HepG2 (cell line): Measurements from ENCODE around the gene PIKFYVE. TPM values are rescaled to one million over a fixed set of nuclear protein-coding genes. Genes with fewer than 3 reads are reported as not detected.

Experiments
- ARNT2 ChIP-seq: sonication (generic); formaldehyde crosslinking; IDR thresholded peaks from 2 replicates; pipeline ENCODE4 v1.8.0; 2022; ENCODE audit warnings: mild to moderate bottlenecking, low read depth, missing genetic modification reagents, moderate library complexity
- ETS1 ChIP-seq: sonication (generic); formaldehyde crosslinking; IDR thresholded peaks from 2 replicates; pipeline ENCODE4 v1.4.0; 2020; ENCODE audit warnings: missing genetic modification reagents
- IRF2 ChIP-seq: IDR thresholded peaks from 2 replicates; pipeline ENCODE4 v1.6.1; 2018; ENCODE audit warnings: missing genetic modification reagents, missing compliant biosample characterization
- KLF16 ChIP-seq, 2 experiments: sonication (generic) in 1 of 2; formaldehyde crosslinking in 1 of 2; IDR thresholded peaks; 2 replicates each; pipeline versions ENCODE4 v1.6.1 to v1.8.0; 2016 to 2023; ENCODE audit warnings: missing genetic modification reagents in 2 of 2, missing compliant biosample characterization in 1 of 2
- NFKBIZ ChIP-seq: IDR thresholded peaks from 2 replicates; pipeline ENCODE4 v1.6.1; 2018; ENCODE audit warnings: missing genetic modification reagents, missing compliant biosample characterization
- PRMT3 ChIP-seq: sonication (generic); formaldehyde crosslinking; IDR thresholded peaks from 2 replicates; pipeline ENCODE4 v1.8.1; 2022; ENCODE audit warnings: low read depth, mild to moderate bottlenecking, moderate library complexity, missing genetic modification reagents, borderline replicate concordance
- RELA ChIP-seq: sonication (generic); formaldehyde crosslinking; IDR thresholded peaks from 2 replicates; pipeline ENCODE4 v1.4.0; 2020; ENCODE audit warnings: missing genetic modification reagents
- RFX5 ChIP-seq: IDR thresholded peaks from 2 replicates; pipeline ENCODE4 v1.6.1; 2011; ENCODE audit warnings: low read depth, low read length, improper control_type of control experiment
- SP5 ChIP-seq: IDR thresholded peaks from 2 replicates; pipeline ENCODE4 v1.6.1; 2016; ENCODE audit warnings: low read depth, borderline replicate concordance
- UBTF ChIP-seq: sonication (generic); formaldehyde crosslinking; IDR thresholded peaks from 2 replicates; pipeline ENCODE4 v1.4.0; 2020; ENCODE audit warnings: mild to moderate bottlenecking, missing genetic modification reagents
- YY1 ChIP-seq: IDR thresholded peaks from 2 replicates; pipeline ENCODE4 v1.6.1; 2011; ENCODE audit warnings: low read length, low read depth, moderate library complexity, mild to moderate bottlenecking; ENCODE audit not compliant: insufficient read depth, insufficient replicate concordance
- ZBTB25 ChIP-seq: IDR thresholded peaks from 2 replicates; pipeline ENCODE4 v1.6.1; 2018; ENCODE audit warnings: missing genetic modification reagents
- ZBTB46 ChIP-seq: sonication (generic); formaldehyde crosslinking; IDR thresholded peaks from 2 replicates; pipeline ENCODE4 v1.4.0; 2020; ENCODE audit warnings: mild to moderate bottlenecking, missing genetic modification reagents, borderline replicate concordance
- ZBTB49 ChIP-seq: sonication (generic); formaldehyde crosslinking; IDR thresholded peaks from 2 replicates; pipeline ENCODE4 v1.4.0; 2020; ENCODE audit warnings: missing genetic modification reagents, borderline replicate concordance
- ZNF253 ChIP-seq: sonication (generic); formaldehyde crosslinking; IDR thresholded peaks from 2 replicates; pipeline ENCODE4 v1.8.0; 2022; ENCODE audit warnings: mild to moderate bottlenecking, missing genetic modification reagents, borderline replicate concordance
- ZNF276 ChIP-seq: sonication (generic); formaldehyde crosslinking; IDR thresholded peaks from 2 replicates; pipeline ENCODE4 v1.4.0; 2020; ENCODE audit warnings: mild to moderate bottlenecking, low read depth, missing genetic modification reagents
- ZNF446 ChIP-seq: sonication (generic); formaldehyde crosslinking; IDR thresholded peaks from 2 replicates; pipeline ENCODE4 v1.5.0; 2020; ENCODE audit warnings: mild to moderate bottlenecking, missing genetic modification reagents
- polyA plus RNA-seq, 8 experiments: library from polyadenylated mRNA; depleted of rRNA in 3 of 8; stranded (reverse) in 7 of 8; unstranded in 1 of 8; fragments of >200 nt; fragmentation: Illumina TruSeq in 4 of 8; extraction: Trizol in 4 of 8; gene quantifications; 2 replicates each; pipeline versions ENCODE4 v1.2.1 to v1.2.3, GENCODE V29; 2011 to 2016; ENCODE audit warnings: low read depth in 4 of 8, missing spikeins in 1 of 8, mixed read lengths in 1 of 8; ENCODE audit not compliant: insufficient read depth in 1 of 8
- total RNA-seq, 5 experiments: library from RNA; depleted of rRNA; stranded (reverse); fragments of >200 nt; fragmentation: Illumina TruSeq; extraction: Trizol; gene quantifications; 2 replicates each; pipeline ENCODE4 v1.2.3, GENCODE V29; 2016; ENCODE audit warnings: low read depth in 1 of 5

PIKFYVE gene
- total and polyA plus RNA-seq, 2 of the 13 experiments (the other 11 are each of a cell fraction or from before 2014, with no cell fraction given), result 20.2 to 21.7 TPM

DNA sequence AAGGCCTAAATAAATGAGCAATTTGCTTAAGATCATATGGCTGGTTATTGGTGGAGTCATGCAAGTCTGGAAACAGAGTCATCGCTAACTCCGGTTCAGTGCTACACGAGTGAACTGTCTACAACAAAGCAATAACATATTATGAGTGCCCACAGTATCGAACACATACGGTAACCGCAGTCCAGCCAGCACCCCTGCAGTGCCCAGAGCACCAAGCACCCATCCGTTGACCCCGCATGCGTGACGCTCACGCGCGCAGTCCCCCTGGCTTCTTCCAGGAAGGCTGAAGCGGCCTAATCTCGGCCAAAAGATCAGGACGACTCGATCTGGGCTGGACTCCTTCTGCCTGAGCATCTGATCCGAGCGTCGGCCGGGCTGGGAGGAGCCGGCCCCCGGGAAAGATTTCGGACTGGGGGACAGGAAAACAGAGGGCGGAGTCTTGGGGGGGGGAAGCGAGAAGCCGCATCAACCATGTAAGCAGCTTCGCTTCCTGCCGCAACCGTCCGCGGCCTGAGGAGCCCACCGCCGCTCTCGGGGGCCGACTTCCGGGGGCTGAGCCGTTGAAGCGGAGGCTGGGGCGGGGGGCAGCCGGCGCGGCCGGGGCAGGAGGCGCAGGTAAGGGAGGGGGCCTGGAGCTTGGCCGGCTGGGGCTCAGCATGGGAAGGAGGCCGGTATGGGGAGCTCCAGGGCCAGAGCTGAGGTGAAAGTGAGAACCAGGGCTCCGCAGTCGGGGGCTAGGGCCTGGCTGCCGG, at the start of gene PIKFYVE (continued):
- TF ChIP-seq ZBTB49 (CRISPR knock-in tag) (no peak), YY1 (peak; percentile 89), ARNT2 (CRISPR knock-in tag) (no peak; the same call in 1 of the 2 replicates), ZBTB46 (CRISPR knock-in tag) (no peak), KLF16 (CRISPR knock-in tag; IDR thresholded peaks at IDR 0.05) (peak; percentile 28 to 94; a peak in 2 of 4 replicates), ZNF276 (CRISPR knock-in tag) (peak; percentile 82), ZNF446 (CRISPR knock-in tag) (no peak), PRMT3 (CRISPR knock-in tag) (peak; percentile 23; the same call in 1 of the 2 replicates), SP5 (CRISPR knock-in tag) (peak; percentile 85), NFKBIZ (CRISPR knock-in tag) (peak; percentile 64), RELA (CRISPR knock-in tag) (no peak), UBTF (CRISPR knock-in tag) (peak; percentile 98), IRF2 (CRISPR knock-in tag) (peak; percentile 92), ETS1 (CRISPR knock-in tag) (peak; percentile 75; the same call in 1 of the 2 replicates), ZBTB25 (CRISPR knock-in tag) (peak; percentile 94; the same call in 1 of the 2 replicates), ZNF253 (no peak), RFX5 (0 out of 2 replicates have a peak, but pooled peaks have one; percentile 12)
